A549 treated with CORT108297 at 1 μM for 4 hours (cell line): Measurements from ENCODE around the gene BPIFB3. TPM values are rescaled to one million over a fixed set of nuclear protein-coding genes. Genes with fewer than 3 reads are reported as not detected.

ENCODE experiments used
- total RNA-seq: library from RNA; stranded (reverse); fragments of 200-300 nt; extraction: Qiagen RNA extraction; gene quantifications from 5 replicates; pipeline ENCODE4 v1.2.3, GENCODE V29; 2022

Gene BPIFB3, protein sequence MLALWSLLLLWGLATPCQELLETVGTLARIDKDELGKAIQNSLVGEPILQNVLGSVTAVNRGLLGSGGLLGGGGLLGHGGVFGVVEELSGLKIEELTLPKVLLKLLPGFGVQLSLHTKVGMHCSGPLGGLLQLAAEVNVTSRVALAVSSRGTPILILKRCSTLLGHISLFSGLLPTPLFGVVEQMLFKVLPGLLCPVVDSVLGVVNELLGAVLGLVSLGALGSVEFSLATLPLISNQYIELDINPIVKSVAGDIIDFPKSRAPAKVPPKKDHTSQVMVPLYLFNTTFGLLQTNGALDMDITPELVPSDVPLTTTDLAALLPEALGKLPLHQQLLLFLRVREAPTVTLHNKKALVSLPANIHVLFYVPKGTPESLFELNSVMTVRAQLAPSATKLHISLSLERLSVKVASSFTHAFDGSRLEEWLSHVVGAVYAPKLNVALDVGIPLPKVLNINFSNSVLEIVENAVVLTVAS
- not detected in 5 replicates for total RNA-seq

GRCh38 chr20:33053291-33054106, at the start of gene BPIFB3:
Gene BPIFB3, plus strand, starts transcription at chr20:33053903. Its CDS starts 1,533 bp downstream, at chr20:33055436.

DNA sequence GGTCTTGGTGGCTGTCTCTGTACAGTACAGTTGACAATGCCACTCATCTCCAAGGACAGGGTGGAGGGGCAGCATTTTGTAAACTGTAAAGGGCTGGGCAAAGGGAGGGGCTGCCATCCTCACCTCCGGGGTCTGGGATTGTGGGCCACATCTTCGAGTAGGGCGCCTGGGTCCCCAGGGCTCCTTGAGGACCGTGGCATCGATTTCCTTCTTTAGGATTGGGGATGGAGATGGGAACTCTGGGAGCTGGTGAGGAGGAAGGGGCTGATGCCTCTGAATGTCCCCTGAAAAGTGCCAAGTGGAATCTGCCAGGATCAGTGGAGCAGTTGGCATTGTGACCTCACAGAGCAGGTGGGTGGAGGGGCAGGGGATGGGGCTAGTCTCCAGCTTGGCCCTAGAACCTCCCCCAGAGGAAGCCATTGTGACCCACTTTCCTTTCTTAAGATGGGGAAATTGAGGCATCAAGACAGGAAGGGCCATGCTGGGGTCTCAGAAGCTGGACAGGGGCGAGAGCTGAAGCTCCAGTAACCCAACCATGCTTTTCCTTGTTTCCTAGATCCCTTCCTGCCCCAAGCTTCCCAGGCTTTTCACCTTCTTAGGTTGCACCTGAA, 49.5 kb upstream of the BPIFB3 start, which contains the start of gene SUN5:
SUN5 (minus strand) TSS at position 293 of the 611 bp plus-strand sequence; CDS start at position 200, 93 bp downstream.

DNA sequence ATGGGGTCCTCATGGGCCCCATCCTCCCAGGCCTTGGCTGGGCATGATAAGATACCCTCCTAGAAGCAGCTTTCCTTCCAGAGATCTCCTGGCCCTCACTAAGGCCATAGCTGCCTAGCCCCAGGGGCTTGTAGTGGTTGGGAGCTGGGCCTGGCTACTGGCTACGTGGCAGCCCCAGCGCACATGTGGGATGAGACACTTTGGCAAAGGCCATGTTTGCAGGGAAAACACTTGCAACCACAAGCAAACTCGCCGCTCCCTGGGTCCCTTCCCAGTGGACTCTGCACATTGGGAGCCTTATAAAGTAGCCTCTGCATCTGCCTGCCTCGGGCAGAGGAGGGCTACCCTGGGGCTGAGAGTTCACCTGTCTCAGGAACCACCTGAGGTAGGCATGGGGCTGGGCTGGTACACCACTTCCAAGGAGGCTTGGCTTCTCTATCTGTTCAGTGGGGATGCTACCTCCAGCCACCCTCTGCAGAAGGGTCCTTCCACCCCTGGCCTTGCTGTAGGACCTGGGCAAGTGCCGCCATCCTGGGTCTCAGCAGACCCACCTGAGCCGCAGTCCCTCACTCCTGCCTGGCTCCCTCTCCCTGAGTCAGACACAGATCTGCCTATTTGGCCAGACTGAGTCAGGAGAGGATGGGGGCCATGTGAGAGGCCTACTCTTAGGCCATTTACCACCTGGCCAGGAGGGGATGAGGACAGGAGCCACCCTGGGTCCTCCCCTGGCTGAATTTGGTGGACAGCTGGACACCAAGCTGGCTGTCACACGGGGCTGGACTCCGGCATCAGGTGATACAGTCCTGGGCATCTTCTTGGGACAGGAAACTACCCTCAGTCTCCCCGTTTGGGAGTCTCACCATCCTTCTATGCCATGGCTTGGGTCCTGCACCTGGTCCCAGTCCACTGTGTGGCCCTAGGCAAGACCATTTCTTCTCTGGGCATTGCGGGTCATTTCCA, 46.0 kb upstream of the BPIFB3 start, which contains the start of gene BPIFB2:
BPIFB2 (plus strand) TSS at position 329 of the 960 bp plus-strand sequence. CDS start 871 bp downstream, outside the sequence.

GRCh38 chr20:33031531-33031930, 22.2 kb upstream of the BPIFB3 start, which contains the start of gene BPIFB6:
Gene BPIFB6, plus strand, starts transcription at chr20:33031648. Its CDS starts 0 bp downstream, at chr20:33031648.

DNA sequence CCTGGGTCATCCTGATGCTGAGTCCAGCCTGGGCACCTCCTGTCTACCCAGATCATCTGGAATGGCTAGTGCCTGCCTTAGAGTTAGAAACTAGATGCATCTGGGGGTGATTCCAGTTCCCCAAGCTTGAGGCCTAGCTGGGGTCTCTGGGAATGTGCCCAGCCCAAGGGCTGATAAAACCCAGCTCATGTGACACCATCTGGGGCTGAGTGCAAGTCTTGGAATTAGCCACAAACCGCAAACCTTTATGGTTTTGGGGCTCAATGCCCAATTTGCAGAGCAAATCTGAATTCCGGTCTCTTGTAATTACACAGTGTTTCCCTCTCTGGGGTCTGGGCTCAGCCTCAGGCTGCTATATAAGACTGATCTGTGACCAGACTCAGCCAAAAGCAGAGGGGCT, 25.6 kb downstream of the BPIFB3 start, which contains the start of gene BPIFB4:
BPIFB4 (plus strand) TSS at position 385 of the 400 bp plus-strand sequence. CDS start 1,884 bp downstream, outside the sequence.

Other genes starting within 250 kb of the BPIFB3 start
- 138 to 171 TPM (median 140 TPM) in 5 replicates for gene MAPRE1, start 233.9 kb upstream of the BPIFB3 start, total RNA-seq
- not detected in 5 replicates for gene EFCAB8, start 195.0 kb upstream of the BPIFB3 start, total RNA-seq
- gene SUN5, start 49.5 kb upstream of the BPIFB3 start, total RNA-seq, result not detected in 5 replicates
- not detected in 5 replicates for gene BPIFB2, start 46.2 kb upstream of the BPIFB3 start, total RNA-seq
- gene BPIFB6, start 22.3 kb upstream of the BPIFB3 start, total RNA-seq, result not detected in 5 replicates
- gene BPIFB4, start 25.7 kb downstream of the BPIFB3 start, total RNA-seq, result not detected in 5 replicates
- 0.09 TPM in 1 of 5 replicates, not detected in the others for gene BPIFA2, start 114.3 kb downstream of the BPIFB3 start, total RNA-seq
- gene BPIFA3, start 163.4 kb downstream of the BPIFB3 start, total RNA-seq, result not detected in 5 replicates
- gene BPIFA1, start 182.1 kb downstream of the BPIFB3 start, total RNA-seq, result not detected in 5 replicates
- gene BPIFB1, start 229.3 kb downstream of the BPIFB3 start, total RNA-seq, result 0.07 to 0.22 TPM (median 0.14 TPM) in 3 of 5 replicates, not detected in the others